SKM-1 (cell line): ENCODE measurements around the gene MED13L.

ENCODE experiments used
- DNase-seq: peaks from one replicate; lab custom pipeline; 2025; ENCODE audit not compliant: unreplicated experiment; lab: John Stamatoyannopoulos, UW

MED13L gene

DNA sequence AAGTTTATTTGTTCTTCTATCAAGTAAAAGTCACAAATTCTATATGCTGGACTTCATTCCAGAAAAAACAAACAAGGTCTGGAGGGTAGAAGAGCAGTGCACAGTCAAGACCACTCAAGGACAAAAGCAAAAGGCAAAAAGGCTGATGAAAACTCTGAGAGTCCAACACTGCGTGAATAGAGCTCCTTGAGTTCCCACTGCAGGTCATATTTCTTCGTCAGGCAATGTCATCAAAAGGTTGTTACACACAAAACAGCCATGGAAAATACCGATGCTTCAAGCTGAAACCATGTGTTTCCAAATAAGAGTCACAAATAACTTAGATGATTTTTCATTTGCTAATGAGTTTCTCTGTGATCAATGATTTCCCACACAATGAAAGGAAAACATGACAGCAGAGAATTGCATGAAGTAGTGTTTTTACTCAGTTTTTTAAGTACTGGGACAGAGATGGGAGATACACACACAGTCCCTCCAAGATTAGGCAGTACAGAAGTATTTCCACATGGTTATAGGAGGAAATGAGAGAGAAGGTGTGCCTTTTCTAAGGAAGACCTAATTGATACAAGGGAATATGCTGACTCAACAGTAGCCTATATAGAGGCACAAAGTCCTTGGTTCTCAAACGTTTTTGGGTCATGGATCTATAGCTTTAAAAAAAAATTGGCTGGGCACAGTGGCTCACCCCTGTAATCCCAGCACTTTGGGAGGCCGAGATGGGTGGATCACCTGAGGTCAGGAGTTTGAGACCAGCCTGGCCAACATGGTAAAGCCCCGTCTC, 177.7 kb downstream of the MED13L start:
- DNase-seq: no peak

DNA sequence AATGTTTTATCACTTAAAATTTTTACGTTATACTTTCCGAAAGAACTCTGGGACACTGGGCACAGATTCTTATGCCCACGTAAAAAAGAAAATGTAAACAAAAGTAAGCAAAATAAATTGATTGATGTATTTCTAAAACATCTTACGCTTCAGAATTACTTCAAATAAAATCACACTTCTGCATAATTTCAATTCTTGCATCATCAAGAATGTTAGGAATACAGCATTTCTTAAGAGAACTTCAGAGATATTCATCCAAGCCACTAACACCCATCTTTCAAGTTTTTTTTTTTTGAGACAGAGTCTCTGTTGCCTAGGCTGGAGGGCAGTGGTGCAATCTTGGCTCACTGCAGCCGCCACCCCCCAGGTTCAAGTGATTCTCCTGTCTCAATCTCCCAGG, 180.6 kb downstream of the MED13L start:
- no peak for DNase-seq

DNA sequence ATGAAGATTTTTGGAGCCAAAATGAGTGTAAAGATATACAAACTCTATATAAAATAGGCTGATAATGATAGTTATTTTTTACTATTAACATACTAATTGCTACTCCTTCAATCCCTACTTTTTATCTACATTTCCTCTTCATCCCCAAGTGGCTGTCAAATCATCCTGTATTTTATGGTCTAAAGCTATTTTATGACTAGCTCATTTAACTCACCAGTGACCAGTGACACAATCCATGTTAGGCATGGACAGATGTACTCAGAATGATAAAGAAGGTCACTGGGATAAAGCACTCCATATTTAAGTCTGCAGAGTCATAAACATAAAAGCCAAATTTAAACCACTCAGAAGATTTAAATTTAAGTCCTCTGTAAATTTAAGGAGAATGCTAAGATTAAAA, 183.0 kb downstream of the MED13L start:
- no peak for DNase-seq

DNA sequence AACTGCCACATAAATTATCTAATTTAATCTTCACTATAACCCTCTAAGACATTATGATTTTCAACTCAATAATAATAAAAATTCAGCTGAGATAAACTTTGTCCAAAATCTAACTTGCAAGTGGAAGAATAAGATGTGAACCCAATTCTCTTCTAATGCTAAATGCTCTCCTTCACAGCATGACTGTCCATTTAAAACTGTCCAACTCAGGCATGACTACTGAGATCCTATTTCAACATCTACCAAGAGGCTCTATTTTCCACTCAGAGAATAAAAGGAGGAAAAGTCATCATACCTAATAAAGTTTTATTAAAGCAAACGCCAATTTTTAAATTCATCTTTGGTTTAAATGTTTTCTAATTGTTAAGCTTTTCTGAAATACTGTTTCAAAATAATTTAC, 183.6 kb downstream of the MED13L start:
- DNase-seq: no peak

DNA sequence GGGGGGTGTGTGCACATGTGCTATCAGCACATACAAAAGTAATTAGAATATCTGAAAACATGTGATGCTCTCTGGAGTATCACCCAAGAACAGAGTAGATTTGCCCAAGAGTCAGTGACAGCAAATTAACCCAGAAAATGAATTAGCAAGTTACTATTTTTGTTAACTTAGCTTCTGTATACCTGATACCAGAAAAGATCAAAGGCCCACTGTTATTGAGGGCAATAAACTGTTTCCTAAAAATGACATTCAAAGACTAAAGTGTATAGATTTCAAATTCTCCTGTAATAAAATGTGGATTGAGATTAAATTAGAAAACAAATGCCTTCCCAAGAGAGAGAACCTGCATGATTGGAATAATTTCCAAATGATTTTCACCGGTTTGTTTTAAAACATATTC, 184.7 kb downstream of the MED13L start:
- DNase-seq: no peak

DNA sequence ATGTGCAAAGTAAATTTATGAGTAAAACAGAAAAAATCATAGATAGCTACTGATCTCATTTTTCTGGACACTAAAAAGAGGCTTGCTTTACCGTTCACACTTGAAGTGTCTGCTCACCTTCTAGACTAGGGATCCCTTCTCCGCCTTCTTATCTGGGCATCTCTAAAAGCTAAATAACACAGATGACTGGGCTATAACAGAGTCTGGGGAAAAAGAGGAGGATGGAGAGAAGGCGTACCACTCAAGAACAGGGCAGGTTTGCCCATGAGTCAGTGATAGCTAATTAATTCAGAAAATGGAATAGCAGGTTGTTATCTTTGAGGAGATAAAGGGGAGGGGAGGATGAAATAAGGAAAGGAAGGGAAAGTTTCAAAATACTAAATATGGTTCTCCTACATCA, 185.3 kb downstream of the MED13L start:
- DNase-seq: no peak

DNA sequence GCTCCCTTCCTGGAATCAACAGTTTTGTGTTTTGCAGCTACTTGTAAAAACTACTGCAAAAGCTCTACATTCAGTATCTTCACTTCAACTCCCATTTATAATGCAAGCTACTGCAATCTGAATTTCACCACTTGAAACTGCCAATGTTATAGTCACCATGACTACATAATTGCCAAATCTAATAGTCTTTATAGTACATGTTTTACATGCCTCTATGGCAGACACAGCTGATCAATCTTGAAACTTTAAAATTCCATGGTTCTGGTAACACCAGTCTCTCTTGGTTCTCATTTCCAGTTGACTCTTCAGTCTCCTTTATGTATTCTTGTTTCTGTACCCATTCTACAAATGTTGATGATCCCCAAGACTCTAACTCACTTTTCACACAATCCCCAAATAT, 185.9 kb downstream of the MED13L start:
- DNase-seq: no peak

DNA sequence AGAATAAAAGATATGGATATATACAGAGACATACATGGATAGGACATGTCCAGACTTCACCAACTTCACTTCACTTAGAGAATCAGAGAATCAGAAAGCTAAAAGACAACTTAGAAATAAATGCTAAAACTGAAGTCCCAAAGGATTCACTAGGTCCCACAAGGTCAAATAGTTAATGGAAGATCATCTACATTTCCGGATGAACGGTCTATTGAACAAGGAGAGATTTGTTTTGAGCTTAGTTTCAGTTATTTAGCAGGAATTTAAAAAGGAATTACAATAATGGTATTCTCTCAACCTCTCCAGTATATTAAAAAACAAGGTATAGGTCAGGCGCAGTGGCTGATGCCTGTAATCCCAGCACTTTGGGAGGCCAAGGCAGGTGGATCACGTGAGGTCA, 187.0 kb downstream of the MED13L start:
- no peak for DNase-seq

DNA sequence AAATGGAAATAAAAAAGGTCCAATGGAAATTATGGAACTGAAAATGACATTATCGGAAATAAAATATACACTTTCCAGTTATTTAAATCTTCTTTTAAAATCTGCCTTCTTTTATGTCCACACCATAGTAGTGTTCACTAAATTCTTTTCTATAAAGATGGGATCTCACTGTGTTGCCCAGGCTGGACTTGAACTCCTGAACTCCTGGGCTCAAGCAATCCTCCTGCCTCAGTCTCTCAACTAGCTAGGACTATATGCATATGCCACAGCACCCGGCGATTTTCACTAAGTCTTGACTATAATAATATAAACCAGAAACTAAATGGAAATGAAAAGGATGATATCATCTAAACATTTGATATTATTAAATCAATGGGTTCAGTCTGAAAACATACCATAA, 188.4 kb downstream of the MED13L start:
- no peak for DNase-seq

DNA sequence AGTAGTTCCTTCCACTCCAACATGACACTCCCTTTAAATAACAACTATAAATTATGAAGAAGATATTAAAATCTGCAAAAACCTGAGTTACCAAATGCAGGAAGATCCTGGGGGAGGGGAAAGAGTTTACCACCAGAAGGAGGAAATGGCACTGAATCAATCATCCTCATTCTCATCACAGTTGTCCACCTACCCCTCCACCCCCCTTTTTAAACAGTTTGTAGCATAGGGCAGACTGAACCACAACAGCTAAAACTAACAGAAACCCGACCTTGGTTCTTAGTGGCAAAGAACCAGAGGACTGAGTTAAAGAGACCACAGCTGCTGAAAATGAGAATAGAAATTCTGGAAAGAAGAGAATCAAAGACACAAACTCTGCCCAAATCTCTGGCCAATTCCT, 189.5 kb downstream of the MED13L start:
- no peak for DNase-seq

DNA sequence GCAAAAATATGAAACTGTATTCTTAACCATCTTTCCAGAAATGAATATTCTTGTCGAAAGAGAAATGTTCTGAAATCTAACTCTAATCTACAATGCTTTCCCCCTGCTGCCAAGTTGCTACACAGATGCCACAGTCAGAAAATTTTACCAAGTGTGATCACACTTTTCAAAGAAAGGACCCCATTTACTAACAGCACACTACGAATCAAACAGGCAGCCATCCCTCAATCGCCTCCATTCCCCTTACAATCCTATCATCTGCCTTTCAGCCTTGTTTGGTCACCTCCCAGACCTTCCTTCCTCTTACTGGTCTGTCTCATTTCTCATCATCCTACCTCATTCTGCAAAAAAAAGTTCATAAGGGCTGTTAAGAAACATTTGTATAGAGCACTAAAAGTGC, 190.1 kb downstream of the MED13L start:
- DNase-seq: no peak

DNA sequence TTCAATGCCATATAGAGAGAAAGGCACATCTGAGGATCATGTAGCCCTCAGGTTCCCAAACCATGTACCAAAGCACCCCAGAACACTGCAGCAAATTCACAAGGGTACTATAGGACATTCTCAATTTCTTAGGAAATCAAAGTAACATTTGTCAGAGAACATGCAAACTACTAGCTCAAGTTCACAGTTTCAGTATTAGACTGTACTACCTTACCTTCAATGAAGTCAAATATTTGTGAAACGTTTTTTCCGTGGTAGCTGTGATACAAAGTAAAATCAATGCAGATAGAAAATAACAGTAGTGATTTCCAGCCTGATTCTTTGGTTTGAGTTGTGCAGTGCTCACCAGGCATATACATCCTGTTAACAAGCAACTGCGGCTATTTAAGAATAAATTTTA, 197.1 kb downstream of the MED13L start:
- DNase-seq: no peak

DNA sequence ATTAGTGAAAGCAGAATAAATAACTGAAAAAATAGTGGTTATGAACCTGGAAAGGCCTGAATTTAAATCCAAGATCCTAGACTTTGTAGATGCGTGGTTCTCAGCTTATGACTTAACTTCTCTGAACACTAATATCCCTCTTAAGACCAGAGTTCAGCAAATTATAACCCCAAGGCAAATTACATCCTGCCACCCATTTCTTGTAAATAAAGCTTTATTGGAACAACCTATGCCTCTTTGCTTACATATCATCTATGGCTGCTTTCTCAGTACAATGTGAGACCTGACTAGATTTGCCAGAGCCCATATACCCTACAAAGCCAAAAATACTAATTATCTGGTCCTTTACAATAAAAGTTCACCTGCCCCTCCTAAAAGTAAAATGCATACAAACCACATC, 199.1 kb downstream of the MED13L start:
- DNase-seq: no peak

DNA sequence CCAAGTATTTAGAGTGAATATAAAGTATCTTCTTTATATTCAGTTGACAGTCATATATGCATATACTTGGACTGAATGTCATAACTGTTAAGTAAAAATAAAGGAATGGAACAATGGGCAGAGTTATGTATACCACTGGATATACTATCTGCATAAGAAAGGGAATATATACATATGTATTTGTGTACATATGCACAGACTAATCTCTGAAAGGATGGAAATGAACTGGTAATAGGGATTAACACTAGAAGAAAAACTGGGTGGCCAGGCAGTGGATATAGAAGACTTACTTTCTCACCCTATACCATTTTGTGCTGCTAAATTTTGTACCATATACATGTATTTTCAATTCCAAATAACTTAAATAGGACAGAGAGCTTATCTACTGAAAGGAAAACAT, 200.1 kb downstream of the MED13L start:
- DNase-seq: no peak

DNA sequence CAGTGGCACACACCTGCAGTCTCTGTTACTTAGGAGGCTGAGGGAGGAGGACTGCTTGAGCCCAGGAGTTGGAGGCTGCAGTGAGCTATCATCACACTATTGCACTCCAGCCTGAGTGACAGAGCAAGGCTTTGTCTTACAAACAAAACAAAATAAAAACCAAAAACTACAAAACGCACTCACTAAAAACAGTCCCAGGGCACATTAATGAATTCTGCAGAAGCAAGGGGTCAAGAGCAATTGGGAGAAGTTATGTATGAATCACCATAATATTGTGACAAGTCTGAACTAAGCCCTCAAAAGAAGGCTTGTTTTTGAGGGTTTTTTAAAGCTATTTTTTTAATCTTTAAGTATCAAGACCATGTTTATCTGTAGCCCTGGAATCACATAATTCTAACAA, 201.1 kb downstream of the MED13L start:
- DNase-seq: no peak

DNA sequence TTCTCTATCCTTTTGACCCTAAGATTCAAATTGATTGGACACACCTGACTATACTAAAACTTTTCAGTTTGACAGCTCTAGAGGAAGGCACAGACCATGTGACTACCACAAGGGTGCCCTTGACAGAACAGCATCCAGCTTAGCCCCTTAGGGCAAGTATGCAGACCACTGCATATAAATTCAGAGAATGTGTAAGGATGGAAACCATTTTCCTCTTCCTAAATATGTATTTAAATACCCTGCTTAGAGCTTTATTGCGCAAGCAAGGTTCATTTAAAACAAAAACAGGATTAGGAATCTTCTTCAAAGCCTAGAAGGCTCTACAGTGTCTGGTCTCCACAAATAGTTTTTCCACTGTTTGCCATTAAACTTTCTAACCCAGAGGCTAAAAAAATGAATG, 202.8 kb downstream of the MED13L start:
- DNase-seq: no peak

DNA sequence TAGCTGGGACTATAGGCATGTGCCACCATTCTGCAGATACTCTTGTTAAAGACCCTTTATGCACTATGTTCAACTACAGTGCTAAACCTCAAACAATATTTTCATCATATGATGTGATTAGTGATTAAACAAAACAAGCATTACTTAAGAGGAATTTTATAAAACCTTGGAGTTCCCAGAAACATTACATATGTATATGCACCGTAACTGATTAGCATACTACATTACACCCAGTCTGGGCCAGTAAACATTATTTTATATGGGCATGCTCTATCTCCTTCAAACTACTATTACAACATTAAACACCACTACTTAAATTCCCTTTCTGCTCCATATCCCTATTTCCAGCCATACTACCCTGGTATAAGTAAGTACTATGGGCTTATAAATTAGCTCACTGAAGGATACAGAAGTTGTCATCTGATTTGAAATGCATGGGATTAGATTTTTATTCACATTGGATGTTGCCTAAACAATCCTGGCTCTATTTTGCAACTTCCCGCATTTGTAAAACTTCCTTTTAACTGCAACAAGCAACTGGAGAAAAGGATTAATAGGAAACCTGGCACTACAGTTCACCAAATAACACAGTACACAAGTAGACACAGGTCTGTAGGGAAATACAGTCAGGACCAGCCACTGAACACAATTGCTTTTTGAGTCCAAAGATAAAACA, 205.8 kb downstream of the MED13L start:
- no peak for DNase-seq

DNA sequence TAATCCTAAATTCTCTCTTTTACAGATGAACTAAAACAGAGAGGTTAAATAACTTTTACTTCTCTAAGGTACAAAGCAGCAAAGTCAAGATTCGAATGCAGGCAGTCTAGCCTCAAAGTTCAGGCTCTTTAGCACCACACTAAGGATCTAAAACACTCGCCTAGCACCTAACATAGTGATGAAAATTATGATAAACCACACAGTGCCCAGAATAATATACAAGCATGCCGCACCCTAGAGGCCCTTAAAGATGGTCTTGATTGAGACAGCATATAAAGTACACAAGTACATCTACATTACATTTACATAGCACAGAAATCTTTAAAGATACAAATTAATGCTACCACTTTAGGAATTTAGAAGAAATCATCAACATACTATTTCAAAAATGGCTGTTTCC, 207.0 kb downstream of the MED13L start:
- no peak for DNase-seq

DNA sequence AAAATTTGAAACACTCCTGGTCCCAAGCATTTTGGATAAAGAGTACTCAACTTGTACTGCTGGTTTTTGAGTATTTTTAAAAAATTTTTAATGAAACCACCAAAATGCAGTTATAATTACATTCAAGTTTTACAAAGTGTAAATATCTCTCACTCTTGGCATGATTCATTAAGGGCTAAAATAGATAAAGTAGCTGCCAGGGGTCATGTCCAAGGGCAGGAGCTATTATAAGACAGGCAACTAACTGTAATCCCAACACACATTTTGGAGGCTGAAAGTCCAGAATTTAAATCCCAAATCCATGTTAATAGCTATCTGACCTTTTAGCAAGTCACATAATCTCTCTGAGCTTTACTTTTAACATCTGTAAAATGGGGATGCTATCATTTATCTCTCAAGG, 207.6 kb downstream of the MED13L start:
- DNase-seq: no peak

DNA sequence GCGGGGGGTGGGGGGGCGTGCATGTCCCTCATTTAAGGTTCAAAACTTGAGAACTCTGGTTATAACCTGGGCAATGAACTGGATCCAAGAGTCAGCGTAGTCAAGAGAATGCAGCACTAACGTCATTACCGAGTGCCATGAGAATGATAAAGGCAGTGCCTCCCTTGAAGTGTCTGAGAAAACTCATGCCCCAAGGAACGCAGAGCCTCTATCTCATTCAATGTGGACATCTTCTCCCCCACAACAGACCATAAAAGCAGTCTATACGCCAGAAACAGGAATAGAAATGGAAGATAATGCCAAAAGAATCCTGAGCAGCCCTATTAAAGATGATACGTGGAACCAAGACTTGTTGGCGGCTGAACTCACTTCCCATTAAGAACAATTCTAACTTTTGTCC, 208.6 kb downstream of the MED13L start:
- DNase-seq: no peak

DNA sequence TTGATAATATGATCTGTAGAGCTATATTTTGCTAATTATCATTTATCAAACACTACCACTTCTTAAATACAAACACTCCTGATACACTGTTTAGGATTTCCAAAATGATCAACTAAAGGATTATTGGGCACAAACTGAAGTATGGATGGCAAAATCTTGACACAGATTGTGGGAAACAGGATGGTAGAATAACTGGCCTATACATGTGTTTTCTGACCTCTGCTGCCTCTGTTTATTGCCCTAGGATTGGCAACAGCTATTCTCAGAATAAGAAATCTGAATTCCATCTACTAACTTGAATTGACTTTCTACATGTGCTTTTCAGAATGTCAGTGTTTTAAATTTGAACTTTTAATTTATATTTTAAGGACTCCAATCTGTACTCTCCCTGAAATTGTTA, 209.1 kb downstream of the MED13L start:
- DNase-seq: no peak

DNA sequence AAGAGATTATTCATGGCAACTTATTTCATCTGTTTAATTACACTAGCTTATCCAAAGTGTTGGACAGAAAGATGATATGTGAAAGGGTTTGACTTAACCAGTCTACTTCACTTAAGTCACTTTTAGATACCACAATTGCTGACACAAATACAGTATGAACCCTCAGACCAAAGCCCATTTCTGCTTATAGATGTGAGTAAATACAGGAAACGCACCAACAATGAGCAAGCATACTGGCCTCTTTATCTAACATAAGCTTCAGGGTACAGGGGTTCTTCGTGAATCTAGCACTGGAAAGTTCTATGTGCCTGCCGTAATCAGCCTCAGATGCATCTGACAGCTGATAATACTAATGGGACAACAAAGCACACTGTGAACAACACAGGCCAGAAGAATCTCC, 209.6 kb downstream of the MED13L start:
- DNase-seq: no peak
